ENCODE measurements around the gene KLHL6.

The KLHL6 gene

GRCh38 chr3:183586477-183586876, 31.0 kb upstream of the KLHL6 start:
- no peak overlapping the region for H3K4me3 ChIP-seq (ENCODE audit: low read depth, low read length)
- TF ChIP-seq CTCF (IDR thresholded peaks at IDR 0.05; ENCODE audit: low read depth, low read length): no peak

DNA sequence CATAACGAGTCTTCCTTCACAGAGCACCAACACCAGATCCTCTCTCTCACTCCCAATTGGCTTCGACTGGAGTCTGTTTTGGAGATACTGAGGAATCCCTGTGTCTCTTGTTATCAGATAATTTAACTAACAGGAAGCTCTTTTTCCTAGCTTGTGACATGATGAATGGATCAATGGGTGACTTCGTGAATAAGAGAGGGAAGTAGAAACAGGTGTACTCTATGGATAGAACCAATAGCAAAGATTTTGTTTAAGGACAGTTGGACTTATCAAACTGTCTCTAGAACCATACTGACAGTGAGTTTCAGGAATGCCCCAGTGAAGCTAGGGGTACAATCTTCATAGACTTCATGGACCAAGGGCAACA, 29.4 kb upstream of the KLHL6 start:
- no peak overlapping the region for H3K4me3 ChIP-seq (ENCODE audit: low read depth, low read length)
- TF ChIP-seq CTCF (IDR thresholded peaks at IDR 0.05; ENCODE audit: low read depth, low read length): no peak

DNA sequence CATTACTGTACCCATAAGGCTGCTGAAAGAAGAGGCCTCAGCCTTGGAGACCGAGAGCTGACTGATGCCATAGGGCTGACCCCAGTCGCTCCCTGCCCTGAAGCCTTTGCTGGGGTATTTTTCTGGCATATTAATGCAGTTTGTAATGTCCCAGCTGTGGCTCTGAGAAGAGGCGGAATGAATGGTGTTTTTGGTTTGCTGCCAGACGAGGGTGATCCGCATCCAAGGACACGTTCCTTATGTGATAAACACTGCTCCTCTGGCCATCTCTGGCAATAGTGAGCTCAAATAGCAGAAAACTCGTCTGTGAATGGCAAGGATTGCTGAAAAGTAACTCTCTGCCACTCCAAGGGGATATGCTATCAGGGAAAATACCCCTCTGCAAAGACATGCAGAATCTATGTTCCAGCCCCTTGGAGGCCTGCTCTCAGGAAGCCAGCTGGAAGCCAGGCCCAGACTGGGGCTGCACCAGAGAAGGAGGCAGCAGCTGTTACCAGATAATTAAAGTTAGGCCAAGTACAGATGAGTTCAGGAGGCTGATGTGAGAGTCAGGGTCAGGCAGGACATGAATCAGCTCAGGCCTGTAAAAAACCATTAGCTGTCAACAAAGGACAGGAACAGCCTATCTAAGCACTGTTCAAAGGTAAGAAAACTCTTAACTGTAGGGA, 28.9 kb upstream of the KLHL6 start:
- TF ChIP-seq CTCF (IDR thresholded peaks at IDR 0.05; ENCODE audit: low read depth, low read length): no peak
- H3K4me3 ChIP-seq (ENCODE audit: low read depth, low read length): no peak overlapping the region

DNA sequence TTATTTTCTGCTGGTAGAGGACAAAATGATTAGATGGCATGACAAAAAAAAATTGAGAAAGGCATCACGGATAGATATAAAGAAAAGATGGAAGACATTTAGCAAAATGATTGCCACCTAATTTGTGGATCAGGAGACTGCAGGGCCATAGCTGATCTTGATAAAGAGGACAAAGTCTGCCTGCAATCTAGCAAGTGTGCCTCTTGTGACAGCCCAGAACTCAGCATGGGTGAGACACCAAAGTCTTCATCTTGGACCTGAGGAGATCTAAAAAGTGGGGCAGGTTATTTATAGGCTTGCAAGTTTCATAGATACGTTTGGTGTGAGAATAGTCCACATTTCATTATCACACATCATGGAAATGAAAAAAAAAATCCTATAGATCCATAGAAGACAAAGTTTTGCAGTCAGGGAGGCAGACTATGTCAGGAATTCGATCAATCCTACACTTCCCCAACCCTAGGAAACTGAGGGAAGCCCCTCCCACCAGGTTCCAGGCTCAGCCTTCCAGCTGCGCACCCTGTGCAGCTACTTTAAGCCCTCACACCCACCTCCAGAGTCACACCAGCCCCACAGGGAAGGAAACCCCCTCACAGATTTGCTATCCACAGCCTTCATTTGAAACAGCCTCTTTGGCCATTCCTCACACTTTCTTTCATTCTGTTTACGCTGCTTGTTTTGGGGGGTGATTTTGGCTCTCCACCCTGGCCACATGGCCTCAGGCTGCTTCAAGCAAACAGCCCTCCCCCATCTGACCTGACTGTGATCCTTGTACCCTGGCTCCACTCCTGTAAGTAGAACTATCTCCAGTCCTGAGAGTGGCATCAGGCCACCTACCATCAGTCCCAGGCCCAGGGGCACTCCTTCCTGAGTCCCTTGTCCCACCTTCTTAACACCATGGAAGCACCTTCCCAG, 28.1 kb upstream of the KLHL6 start:
- no peak overlapping the region for H3K4me3 ChIP-seq (ENCODE audit: low read depth, low read length)
- no peak for TF ChIP-seq CTCF (IDR thresholded peaks at IDR 0.05; ENCODE audit: low read depth, low read length)

DNA sequence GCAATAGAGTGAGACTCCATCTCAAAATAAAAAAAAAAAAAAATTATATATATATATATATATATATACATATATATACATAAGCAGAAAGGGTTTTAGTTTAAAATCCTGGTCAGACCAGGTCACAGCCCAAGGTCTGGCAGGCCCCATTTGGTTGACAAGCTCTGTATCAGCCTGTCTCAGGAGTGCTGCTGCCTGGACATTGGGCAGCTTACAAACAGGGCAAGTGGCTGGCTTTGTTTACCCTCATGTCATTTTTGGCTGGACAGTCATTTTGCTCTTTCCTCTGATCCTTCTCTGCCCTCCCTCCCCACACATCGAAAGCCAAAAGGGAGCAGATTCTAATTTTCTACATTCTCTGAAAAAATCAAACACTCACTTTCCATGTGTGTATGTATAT, 26.7 kb upstream of the KLHL6 start:
- H3K4me3 ChIP-seq (ENCODE audit: low read depth, low read length): no peak overlapping the region
- TF ChIP-seq CTCF (IDR thresholded peaks at IDR 0.05; ENCODE audit: low read depth, low read length): no peak

GRCh38 chr3:183581496-183582155, 26.1 kb upstream of the KLHL6 start:
- H3K4me3 ChIP-seq (ENCODE audit: low read depth, low read length): no peak overlapping the region
- TF ChIP-seq CTCF (IDR thresholded peaks at IDR 0.05; ENCODE audit: low read depth, low read length): no peak

Data from WI38 (cell line).